Neural crest cell (in vitro differentiated cells): ENCODE results near the gene SASH1. TPM values are rescaled to one million over a fixed set of nuclear protein-coding genes. Genes with fewer than 3 reads are reported as not detected.

Experiments used
- DNase-seq: peaks from one replicate; pipeline ENCODE4 v3.0.0; 2021; ENCODE audit warnings: low read depth, mixed read lengths, low spot score
- H3K27ac Mint-ChIP-seq: one replicate; pipeline ENCODE4 v1.8.0; 2021; ENCODE audit warnings: mild to moderate bottlenecking, mixed read lengths; ENCODE audit not compliant: unreplicated experiment
- H3K27me3 Mint-ChIP-seq: 2 replicates; pipeline ENCODE4 v1.8.0; 2021; ENCODE audit warnings: low read depth, mild to moderate bottlenecking, mixed read lengths
- H3K36me3 Mint-ChIP-seq: 2 replicates; pipeline ENCODE4 v1.8.0; 2021; ENCODE audit warnings: low read depth, mild to moderate bottlenecking, mixed read lengths
- H3K4me1 Mint-ChIP-seq: 2 replicates; pipeline ENCODE4 v1.8.0; 2021; ENCODE audit warnings: mixed read lengths
- H3K4me3 Mint-ChIP-seq: one replicate; pipeline ENCODE4 v1.8.0; 2021; ENCODE audit warnings: mild to moderate bottlenecking, mixed read lengths
- H3K9me3 Mint-ChIP-seq: 2 replicates; pipeline ENCODE4 v1.8.0; 2021; ENCODE audit warnings: mixed read lengths
- CTCF ChIP-seq: fragments of 200-600 bp; sonication (generic); conservative IDR thresholded peaks from 2 replicates; pipeline ENCODE4 v1.5.0; 2021; ENCODE audit warnings: antibody characterized with exemption, mild to moderate bottlenecking
- total RNA-seq: library from RNA; stranded (reverse); gene quantifications from 2 replicates; pipeline ENCODE4 v1.2.1, GENCODE V29; 2021

The SASH1 gene
- total RNA-seq, 1 donor from 2014 or later = 90.0 TPM

GRCh38 chr6:148298683-148299082 is 44.0 kb upstream of the SASH1 start:
- Mint-ChIP-seq H3K27me3 (no peaks in the 10 kb centered on the region), H3K4me1 (peaks cover 31% of the 10 kb centered on the region), H3K36me3 (no peaks in the 10 kb centered on the region), H3K9me3 (no peaks in the 10 kb centered on the region), H3K4me3 (no peak overlapping the region), H3K27ac (no peak overlapping the region)
- TF ChIP-seq CTCF = no peak
- no peak for DNase-seq

GRCh38 chr6:148303616-148304015 is 39.0 kb upstream of the SASH1 start:
- no peaks in the 10 kb centered on the region for H3K27me3 Mint-ChIP-seq
- H3K36me3 Mint-ChIP-seq = no peaks in the 10 kb centered on the region
- no peak overlapping the region for H3K27ac Mint-ChIP-seq
- H3K4me1 Mint-ChIP-seq = peaks cover 22% of the 10 kb centered on the region
- no peak for TF ChIP-seq CTCF
- DNase-seq = no peak
- H3K4me3 Mint-ChIP-seq = no peak overlapping the region
- H3K9me3 Mint-ChIP-seq = no peaks in the 10 kb centered on the region

- no peak for TF ChIP-seq CTCF
- Mint-ChIP-seq H3K9me3 (peaks cover 3% of the 10 kb centered on the region), H3K27ac (no peak overlapping the region), H3K36me3 (no peaks in the 10 kb centered on the region), H3K4me3 (no peak overlapping the region), H3K27me3 (no peaks in the 10 kb centered on the region), H3K4me1 (peaks cover 23% of the 10 kb centered on the region)
- no peak for DNase-seq
Observed at GRCh38 chr6:148304976-148305375, 37.7 kb upstream of the SASH1 start.

- Mint-ChIP-seq H3K36me3 (no peaks in the 10 kb centered on the region), H3K27me3 (no peaks in the 10 kb centered on the region), H3K4me3 (no peak overlapping the region), H3K4me1 (peaks cover 20% of the 10 kb centered on the region), H3K27ac (no peak overlapping the region), H3K9me3 (peaks cover 3% of the 10 kb centered on the region)
- no peak for TF ChIP-seq CTCF
- no peak for DNase-seq
Observed at GRCh38 chr6:148306286-148306685, 36.4 kb upstream of the SASH1 start.

- Mint-ChIP-seq H3K4me1 (peaks cover 26% of the 10 kb centered on the region), H3K9me3 (peaks cover 3% of the 10 kb centered on the region), H3K27me3 (no peaks in the 10 kb centered on the region), H3K27ac (no peak overlapping the region), H3K36me3 (no peaks in the 10 kb centered on the region), H3K4me3 (no peak overlapping the region)
- no peak for TF ChIP-seq CTCF
- no peak for DNase-seq
Observed at GRCh38 chr6:148307405-148307804, 35.2 kb upstream of the SASH1 start.

- Mint-ChIP-seq H3K4me3 (no peak overlapping the region), H3K4me1 (peaks cover 44% of the 10 kb centered on the region), H3K9me3 (peaks cover 3% of the 10 kb centered on the region), H3K36me3 (no peaks in the 10 kb centered on the region), H3K27me3 (no peaks in the 10 kb centered on the region), H3K27ac (peak overlapping the region; percentile 23)
- TF ChIP-seq CTCF = no peak
- DNase-seq = no peak
Observed at GRCh38 chr6:148309301-148309700, 33.3 kb upstream of the SASH1 start.
